Measurements from ENCODE around the gene BCAS3.

The BCAS3 gene

DNA sequence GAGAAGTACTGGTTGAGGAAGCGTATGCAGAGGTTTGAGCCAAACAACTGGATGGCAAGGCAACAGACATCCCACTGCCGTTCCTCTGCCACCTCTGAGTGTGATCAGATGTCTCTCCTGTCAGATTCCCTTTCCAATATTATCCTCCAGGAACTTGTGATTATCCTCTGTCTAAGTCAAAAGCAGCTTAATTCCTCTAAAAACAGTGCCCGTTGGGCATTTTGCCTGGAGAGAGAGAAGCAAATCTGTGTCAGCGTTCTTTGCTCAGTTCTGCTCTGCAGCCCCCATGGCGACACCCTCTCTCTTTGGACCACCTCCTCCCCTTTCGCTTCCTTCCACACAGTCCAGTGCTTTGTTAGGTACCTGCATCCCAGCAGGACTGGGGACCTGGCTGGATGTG is 665.9 kb downstream of the BCAS3 start:
- H3K4me1 ChIP-seq (ENCODE audit: insufficient read depth, poor library complexity, severe bottlenecking): no peaks in the 10 kb centered on the region
- TF ChIP-seq, protein P1, sequence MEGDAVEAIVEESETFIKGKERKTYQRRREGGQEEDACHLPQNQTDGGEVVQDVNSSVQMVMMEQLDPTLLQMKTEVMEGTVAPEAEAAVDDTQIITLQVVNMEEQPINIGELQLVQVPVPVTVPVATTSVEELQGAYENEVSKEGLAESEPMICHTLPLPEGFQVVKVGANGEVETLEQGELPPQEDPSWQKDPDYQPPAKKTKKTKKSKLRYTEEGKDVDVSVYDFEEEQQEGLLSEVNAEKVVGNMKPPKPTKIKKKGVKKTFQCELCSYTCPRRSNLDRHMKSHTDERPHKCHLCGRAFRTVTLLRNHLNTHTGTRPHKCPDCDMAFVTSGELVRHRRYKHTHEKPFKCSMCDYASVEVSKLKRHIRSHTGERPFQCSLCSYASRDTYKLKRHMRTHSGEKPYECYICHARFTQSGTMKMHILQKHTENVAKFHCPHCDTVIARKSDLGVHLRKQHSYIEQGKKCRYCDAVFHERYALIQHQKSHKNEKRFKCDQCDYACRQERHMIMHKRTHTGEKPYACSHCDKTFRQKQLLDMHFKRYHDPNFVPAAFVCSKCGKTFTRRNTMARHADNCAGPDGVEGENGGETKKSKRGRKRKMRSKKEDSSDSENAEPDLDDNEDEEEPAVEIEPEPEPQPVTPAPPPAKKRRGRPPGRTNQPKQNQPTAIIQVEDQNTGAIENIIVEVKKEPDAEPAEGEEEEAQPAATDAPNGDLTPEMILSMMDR (IDR thresholded peaks at IDR 0.05; ENCODE audit: poor library complexity, severe bottlenecking): no peak
- DNase-seq (ENCODE audit: low spot score) (no peak), ATAC-seq (ENCODE audit: low read depth) (no peak)
- no peaks in the 10 kb centered on the region for H3K9me3 ChIP-seq (ENCODE audit: severe bottlenecking)
- no peak overlapping the region for H3K27ac ChIP-seq (ENCODE audit: poor library complexity, severe bottlenecking)
- H3K27me3 ChIP-seq (ENCODE audit: insufficient read depth, poor library complexity, severe bottlenecking): no peaks in the 10 kb centered on the region
- H3K36me3 ChIP-seq (ENCODE audit: low read depth): no peaks in the 10 kb centered on the region
- H3K4me3 ChIP-seq (ENCODE audit: severe bottlenecking): no peak overlapping the region

DNA sequence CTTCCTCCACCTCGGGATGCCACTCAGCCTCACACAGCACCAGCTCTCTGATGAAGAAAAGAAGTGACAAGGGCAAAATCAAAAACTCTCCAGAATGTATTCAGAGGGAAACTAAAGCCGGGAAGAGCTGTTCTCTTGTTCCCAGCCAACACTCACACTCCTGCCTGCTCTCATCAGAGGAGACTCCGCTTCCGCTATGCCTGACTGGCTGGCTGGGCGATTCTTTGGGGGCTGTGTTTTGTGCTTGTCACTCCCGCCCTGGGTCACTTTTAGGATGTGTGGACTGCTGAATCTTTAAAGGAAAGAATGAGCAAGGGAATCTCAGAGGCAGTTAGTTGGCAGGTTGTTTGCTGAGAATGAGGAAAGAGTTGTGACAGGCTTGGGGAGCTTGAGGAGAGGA is 667.4 kb downstream of the BCAS3 start:
- H3K4me3 ChIP-seq (ENCODE audit: severe bottlenecking): no peak overlapping the region
- no peaks in the 10 kb centered on the region for H3K4me1 ChIP-seq (ENCODE audit: insufficient read depth, poor library complexity, severe bottlenecking)
- ATAC-seq (ENCODE audit: low read depth) (no peak), DNase-seq (ENCODE audit: low spot score) (no peak)
- H3K27me3 ChIP-seq (ENCODE audit: insufficient read depth, poor library complexity, severe bottlenecking): no peaks in the 10 kb centered on the region
- TF ChIP-seq, protein P1 (IDR thresholded peaks at IDR 0.05; ENCODE audit: poor library complexity, severe bottlenecking): no peak
- H3K9me3 ChIP-seq (ENCODE audit: severe bottlenecking): no peaks in the 10 kb centered on the region
- H3K36me3 ChIP-seq (ENCODE audit: low read depth): no peaks in the 10 kb centered on the region
- no peak overlapping the region for H3K27ac ChIP-seq (ENCODE audit: poor library complexity, severe bottlenecking)

DNA sequence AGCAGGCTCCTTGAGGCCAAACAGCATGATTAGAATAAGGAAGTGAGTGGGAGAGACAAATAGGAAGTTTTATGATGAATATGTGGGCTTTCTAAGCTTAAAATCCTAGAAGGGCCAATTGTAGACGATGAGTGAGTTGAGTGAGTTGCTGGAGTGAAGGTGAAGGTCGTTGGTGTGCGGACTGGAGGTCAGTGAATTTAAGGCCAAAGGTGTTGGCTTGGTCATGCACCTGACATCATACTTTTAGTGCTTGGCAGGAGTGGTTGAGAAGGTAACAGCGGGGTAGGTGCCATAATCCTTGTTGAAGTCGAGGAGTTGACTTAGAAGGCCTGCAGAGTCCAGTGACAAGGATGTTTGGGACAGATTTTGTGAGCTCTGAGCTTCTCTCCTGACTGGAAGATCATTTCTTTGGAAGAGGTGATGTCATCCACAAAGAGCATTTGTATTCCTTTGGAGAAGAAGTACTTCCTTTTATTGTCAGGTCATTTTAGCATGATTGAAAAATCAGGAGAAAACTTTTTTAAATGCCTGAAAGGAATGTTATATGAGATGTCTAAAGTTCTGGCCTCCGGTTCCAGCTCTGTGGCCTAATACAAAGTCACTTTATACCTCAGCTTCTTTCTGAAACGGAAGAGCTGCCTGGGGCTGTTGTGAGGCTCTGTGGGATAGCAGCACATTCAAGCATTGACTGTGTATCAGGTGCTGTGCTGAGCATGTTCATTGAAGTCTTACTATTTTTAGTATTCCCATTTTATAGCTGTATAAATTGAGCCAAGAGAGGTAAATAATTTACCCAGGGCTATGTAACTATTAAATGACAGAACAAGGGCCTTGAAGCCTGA is 668.4 kb downstream of the BCAS3 start:
- ATAC-seq (ENCODE audit: low read depth) (no peak), DNase-seq (ENCODE audit: low spot score) (no peak)
- H3K4me1 ChIP-seq (ENCODE audit: insufficient read depth, poor library complexity, severe bottlenecking): no peaks in the 10 kb centered on the region
- no peak overlapping the region for H3K4me3 ChIP-seq (ENCODE audit: severe bottlenecking)
- H3K36me3 ChIP-seq (ENCODE audit: low read depth): no peaks in the 10 kb centered on the region
- no peak overlapping the region for H3K27ac ChIP-seq (ENCODE audit: poor library complexity, severe bottlenecking)
- no peaks in the 10 kb centered on the region for H3K27me3 ChIP-seq (ENCODE audit: insufficient read depth, poor library complexity, severe bottlenecking)
- H3K9me3 ChIP-seq (ENCODE audit: severe bottlenecking): no peaks in the 10 kb centered on the region
- TF ChIP-seq, protein P1 (IDR thresholded peaks at IDR 0.05; ENCODE audit: poor library complexity, severe bottlenecking): no peak

DNA sequence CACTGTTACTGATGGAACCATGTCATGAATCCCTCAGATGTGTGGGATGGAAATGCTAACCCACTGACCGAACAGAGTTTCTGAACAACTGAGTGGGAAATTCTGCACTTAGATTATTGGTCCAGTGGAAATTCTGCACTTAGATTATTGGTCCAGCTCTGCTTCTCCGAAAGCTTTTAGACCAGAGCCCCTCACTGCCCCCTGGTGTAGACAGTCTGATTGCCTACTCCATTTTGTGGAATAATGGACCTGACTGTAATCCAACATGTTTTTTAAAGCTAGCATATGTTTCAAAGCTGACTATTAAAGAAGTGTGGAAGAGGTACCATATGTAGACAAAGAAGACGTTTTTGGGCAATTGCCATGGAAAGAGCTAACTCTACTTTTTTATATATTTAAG is 671.7 kb downstream of the BCAS3 start:
- Histone ChIP-seq H3K9me3 (ENCODE audit: severe bottlenecking) (no peaks in the 10 kb centered on the region), H3K27ac (ENCODE audit: poor library complexity, severe bottlenecking) (no peak overlapping the region), H3K27me3 (ENCODE audit: insufficient read depth, poor library complexity, severe bottlenecking) (no peaks in the 10 kb centered on the region), H3K4me3 (ENCODE audit: severe bottlenecking) (no peak overlapping the region), H3K4me1 (ENCODE audit: insufficient read depth, poor library complexity, severe bottlenecking) (no peaks in the 10 kb centered on the region), H3K36me3 (ENCODE audit: low read depth) (no peaks in the 10 kb centered on the region)
- TF ChIP-seq, protein P1 (IDR thresholded peaks at IDR 0.05; ENCODE audit: poor library complexity, severe bottlenecking): no peak
- ATAC-seq (ENCODE audit: low read depth) (no peak), DNase-seq (ENCODE audit: low spot score) (no peak)

DNA sequence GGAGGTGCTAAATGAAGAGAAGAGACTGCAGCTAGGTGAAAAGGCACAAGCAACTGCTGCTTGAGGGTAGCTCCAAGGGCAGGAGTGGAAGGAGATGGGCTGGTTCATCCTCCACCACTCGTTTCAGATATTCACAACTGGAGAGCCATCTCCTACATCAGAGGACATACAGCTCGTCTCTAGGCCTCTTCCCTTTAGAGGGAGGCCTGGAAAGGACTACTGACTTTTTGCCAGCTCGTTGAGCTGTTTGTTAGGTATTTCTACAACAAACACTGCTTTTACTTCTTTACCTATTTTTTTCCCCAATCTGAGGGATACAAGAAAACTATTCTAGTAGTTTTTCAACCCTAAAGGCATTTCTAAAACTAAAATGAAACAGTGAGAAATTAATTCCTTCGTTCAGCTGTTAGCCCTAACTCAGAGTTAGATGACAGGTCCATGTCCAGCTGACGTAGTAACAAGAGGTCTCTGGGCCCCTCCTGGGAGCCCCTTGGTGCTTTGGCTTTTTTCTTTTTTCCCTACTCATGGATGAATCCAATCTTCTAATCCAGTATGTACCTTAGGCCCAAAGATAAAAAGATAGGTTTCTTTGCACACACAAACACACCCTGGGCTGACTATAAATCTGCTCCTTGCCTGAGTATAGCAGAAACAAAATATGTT is 674.2 kb downstream of the BCAS3 start:
- no peaks in the 10 kb centered on the region for H3K36me3 ChIP-seq (ENCODE audit: low read depth)

More for the DNA sequence above, 674.2 kb downstream of the BCAS3 start:
- no peaks in the 10 kb centered on the region for H3K9me3 ChIP-seq (ENCODE audit: severe bottlenecking)
- H3K27ac ChIP-seq (ENCODE audit: poor library complexity, severe bottlenecking): no peak overlapping the region
- TF ChIP-seq, protein P1 (IDR thresholded peaks at IDR 0.05; ENCODE audit: poor library complexity, severe bottlenecking): no peak
- no peaks in the 10 kb centered on the region for H3K27me3 ChIP-seq (ENCODE audit: insufficient read depth, poor library complexity, severe bottlenecking)
- DNase-seq (ENCODE audit: low spot score) (no peak), ATAC-seq (ENCODE audit: low read depth) (no peak)
- no peak overlapping the region for H3K4me3 ChIP-seq (ENCODE audit: severe bottlenecking)
- H3K4me1 ChIP-seq (ENCODE audit: insufficient read depth, poor library complexity, severe bottlenecking): peaks cover 9% of the 10 kb centered on the region

All from RWPE2 (cell line).